ENCODE measurements around the gene RSPRY1. TPM values are rescaled to one million over a fixed set of nuclear protein-coding genes. Genes with fewer than 3 reads are reported as not detected.

Gene RSPRY1
- total RNA-seq, 2 donors from 2014 or later: 17.0 to 17.2 TPM

GRCh38 chr16:57253466-57253865 is 67.3 kb downstream of the RSPRY1 start:
- Histone ChIP-seq H3K27ac (no peak overlapping the region), H3K27me3 (no peaks in the 10 kb centered on the region), H3K4me1 (no peaks in the 10 kb centered on the region), H3K4me3 (no peak overlapping the region), H3K9me3 (no peaks in the 10 kb centered on the region), H3K36me3 (peaks cover 67% of the 10 kb centered on the region)
- peak; percentile 42 for DNase-seq (ENCODE audit: low spot score)
- TF ChIP-seq CTCF (IDR thresholded peaks at IDR 0.05): no peak

- Histone ChIP-seq H3K4me3 (no peak overlapping the region), H3K27ac (no peak overlapping the region), H3K4me1 (peaks cover 0 to 8% of the 10 kb centered on the region in 2 donors), H3K9me3 (no peaks in the 10 kb centered on the region), H3K27me3 (no peaks in the 10 kb centered on the region), H3K36me3 (peaks cover 43% of the 10 kb centered on the region)
- peak; percentile 32 for DNase-seq (ENCODE audit: low spot score)
- TF ChIP-seq CTCF (IDR thresholded peaks at IDR 0.05): no peak
Measured at GRCh38 chr16:57255686-57256415, 69.7 kb downstream of the RSPRY1 start.

- Histone ChIP-seq H3K4me1 (peaks cover 0 to 13% of the 10 kb centered on the region in 2 donors), H3K4me3 (no peak overlapping the region), H3K27ac (no peak overlapping the region), H3K27me3 (no peaks in the 10 kb centered on the region), H3K36me3 (peaks cover 33% of the 10 kb centered on the region), H3K9me3 (no peaks in the 10 kb centered on the region)
- no peak for DNase-seq (ENCODE audit: low spot score)
- TF ChIP-seq CTCF (IDR thresholded peaks at IDR 0.05): no peak
Measured at GRCh38 chr16:57256601-57257395, 70.7 kb downstream of the RSPRY1 start.

GRCh38 chr16:57257455-57258070 is 71.4 kb downstream of the RSPRY1 start:
- no peak for DNase-seq (ENCODE audit: low spot score)
- H3K4me1 ChIP-seq: peaks cover 0 to 13% of the 10 kb centered on the region in 2 donors
- no peak for TF ChIP-seq CTCF (IDR thresholded peaks at IDR 0.05)
- peaks cover 26% of the 10 kb centered on the region for H3K36me3 ChIP-seq
- no peaks in the 10 kb centered on the region for H3K27me3 ChIP-seq
- no peak overlapping the region for H3K4me3 ChIP-seq
- H3K9me3 ChIP-seq: no peaks in the 10 kb centered on the region
- no peak overlapping the region for H3K27ac ChIP-seq

GRCh38 chr16:57258226-57258909 is 72.2 kb downstream of the RSPRY1 start:
- Histone ChIP-seq H3K36me3 (peaks cover 18% of the 10 kb centered on the region), H3K27ac (no peak overlapping the region), H3K27me3 (no peaks in the 10 kb centered on the region), H3K9me3 (no peaks in the 10 kb centered on the region), H3K4me1 (peaks cover 0 to 13% of the 10 kb centered on the region in 2 donors), H3K4me3 (no peak overlapping the region)
- no peak for TF ChIP-seq CTCF (IDR thresholded peaks at IDR 0.05)
- DNase-seq (ENCODE audit: low spot score): no peak

Data from right atrium auricular region (tissue), 2 donors.